HepG2 (cell line): ENCODE data around the gene TM4SF18. TPM values are rescaled to one million over a fixed set of nuclear protein-coding genes. Genes with fewer than 3 reads are reported as not detected.

Experiments used
- ATAC-seq: fragments of 200-7000 bp; cut with Tn5 transposase; 3 replicates; pipeline ENCODE4 v1.9.1; 2020; ENCODE audit warnings: mild to moderate bottlenecking, moderate library complexity
- BruUV-seq: library from RNA; stranded (reverse); fragments of 400-500 nt; replicated peaks from 2 replicates; lab custom pipeline; 2021; lab: Mats Ljungman, UMichigan
- CTCF ChIA-PET: fragments of 300-600 bp; formaldehyde crosslinking; extraction: SDS; loops from one replicate; lab custom pipeline; 2021; ENCODE audit warnings: low total read pairs, inconsistent platforms, low intra/inter-chr PET ratio; lab: Yijun Ruan, JAX
- POLR2A ChIA-PET: fragments of 350-600 bp; sonication (Branson Sonifier 250); formaldehyde crosslinking; loops from one replicate; lab custom pipeline; 2020; ENCODE audit warnings: antibody characterized with exemption, inconsistent platforms; lab: Yijun Ruan, JAX
- DNase-seq: peaks from one replicate; pipeline ENCODE4 v3.0.0-alpha.2; 2015; ENCODE audit warnings: low spot score
- FAIRE-seq: peaks from 3 replicates; lab custom pipeline; 2011; peaks lifted over from hg19 to GRCh38; lab: Jason Lieb, UNC
- H2AFZ ChIP-seq: one replicate; pipeline ENCODE4 v1.6.1; 2011; ENCODE audit warnings: low read length, inconsistent platforms
- H3K27ac ChIP-seq: fragments of 300-600 bp; 3 replicates; pipeline ENCODE4 v1.8.0; 2011; ENCODE audit warnings: mixed run types, mild to moderate bottlenecking, mixed read lengths, low read length, inconsistent platforms; ENCODE audit not compliant: insufficient read depth; ENCODE audit errors: extremely low read length
- H3K27me3 ChIP-seq, 2 experiments: fragments of 200-600 bp in 1 of 2; 2 replicates in 1 of 2; 3 replicates in 1 of 2; pipeline versions ENCODE4 v1.6.0 to v1.8.0; 2011; ENCODE audit warnings: low read length in 2 of 2, mild to moderate bottlenecking in 2 of 2, moderate library complexity in 2 of 2, inconsistent platforms in 1 of 2; ENCODE audit not compliant: insufficient read depth in 2 of 2, control insufficient read depth in 1 of 2
- H3K36me3 ChIP-seq, 2 experiments: fragments of 200-600 bp in 1 of 2; replicated peaks in 1 of 2; 2 replicates in 1 of 2; 3 replicates in 1 of 2; pipeline versions ENCODE4 v1.5.1 to v1.8.0; 2011; ENCODE audit warnings: low read length in 2 of 2, inconsistent platforms in 1 of 2; ENCODE audit not compliant: insufficient read depth in 2 of 2, control insufficient read depth in 1 of 2
- H3K4me1 ChIP-seq: 2 replicates; pipeline ENCODE4 v1.5.1; 2012; ENCODE audit warnings: low read length, inconsistent platforms; ENCODE audit not compliant: insufficient read depth
- H3K4me2 ChIP-seq: 2 replicates; pipeline ENCODE4 v1.6.0; 2011; ENCODE audit warnings: low read depth, low read length, inconsistent platforms
- H3K4me3 ChIP-seq, 3 experiments: fragments of 200-600 bp in 1 of 3; sonication (generic), shearing (Covaris generic) in 1 of 3; replicated peaks in 1 of 3; 2 replicates each; pipeline ENCODE4 v1.5.1; 2011 to 2016; ENCODE audit warnings: low read length in 3 of 3, inconsistent platforms in 2 of 3, low read depth in 2 of 3, mild to moderate bottlenecking in 2 of 3, control low read depth in 1 of 3, mixed read lengths in 1 of 3; ENCODE audit not compliant: insufficient read depth in 1 of 3
- H3K79me2 ChIP-seq: one replicate; pipeline ENCODE4 v1.6.1; 2011; ENCODE audit warnings: low read length, inconsistent platforms; ENCODE audit not compliant: insufficient read depth
- H3K9ac ChIP-seq: 2 replicates; pipeline ENCODE4 v1.6.0; 2011; ENCODE audit warnings: mild to moderate bottlenecking, low read depth, low read length, inconsistent platforms; ENCODE audit not compliant: insufficient read depth
- H3K9me3 ChIP-seq: 2 replicates; pipeline ENCODE4 v1.5.1; 2012; ENCODE audit warnings: mild to moderate bottlenecking, low read length
- H4K20me1 ChIP-seq: 2 replicates; pipeline ENCODE4 v1.6.0; 2011; ENCODE audit warnings: inconsistent platforms, mild to moderate bottlenecking, low read length, moderate library complexity; ENCODE audit not compliant: insufficient read depth
- CBX1 ChIP-seq: IDR thresholded peaks from one replicate; pipeline ENCODE4 v1.6.1; 2016; ENCODE audit warnings: antibody characterized with exemption, low read depth
- GTF3A ChIP-seq: sonication (generic); formaldehyde crosslinking; conservative IDR thresholded peaks from 2 replicates; pipeline ENCODE4 v1.4.0; 2020; ENCODE audit warnings: mild to moderate bottlenecking, missing genetic modification reagents
- HDAC6 ChIP-seq: fragments of 200-600 bp; sonication (generic); IDR thresholded peaks from 2 replicates; pipeline ENCODE4 v1.7.0; 2017; ENCODE audit warnings: mild to moderate bottlenecking, antibody characterized with exemption, low read length, low read depth
- KDM5B ChIP-seq: sonication (generic); formaldehyde crosslinking; IDR thresholded peaks from 2 replicates; pipeline ENCODE4 v1.4.0; 2020; ENCODE audit warnings: missing genetic modification reagents, mild to moderate bottlenecking, borderline replicate concordance
- KLF11 ChIP-seq: IDR thresholded peaks from 2 replicates; pipeline ENCODE4 v1.6.1; 2016; ENCODE audit warnings: missing compliant biosample characterization
- MTA3 ChIP-seq: sonication (generic); formaldehyde crosslinking; IDR thresholded peaks from 2 replicates; pipeline ENCODE4 v1.4.0; 2020; ENCODE audit warnings: missing genetic modification reagents
- PHF5A ChIP-seq: IDR thresholded peaks from one replicate; pipeline ENCODE4 v1.6.1; 2018; ENCODE audit warnings: low read depth, missing genetic modification reagents; ENCODE audit not compliant: unreplicated experiment
- WGBS: methylation state at CpG from one replicate; pipeline ENCODE4 v1.1.6; 2017; ENCODE audit warnings: low lambda C conversion rate; 5-methylcytosine and 5-hydroxymethylcytosine counted together
- in situ Hi-C: cut with HindIII; loops from 2 replicates; pipeline ENCODE4 v1.10.0; 2017; ENCODE audit warnings: low pct_unique_long_range_greater_than_20kb; ENCODE audit not compliant: extremely low pct_ligation_motif_present
- intact Hi-C: fragments of 100-400 bp; cut with micrococcal nuclease; formaldehyde crosslinking; loops from one replicate; pipeline ENCODE4 v1.10.0; 2022; ENCODE audit not compliant: unreplicated experiment
- polyA plus RNA-seq, 8 experiments: library from polyadenylated mRNA; depleted of rRNA in 3 of 8; stranded (reverse) in 7 of 8; unstranded in 1 of 8; fragments of >200 nt; fragmentation: Illumina TruSeq in 4 of 8; extraction: Trizol in 4 of 8; gene quantifications; 2 replicates each; pipeline versions ENCODE4 v1.2.1 to v1.2.3, GENCODE V29; 2011 to 2016; ENCODE audit warnings: low read depth in 4 of 8, missing spikeins in 1 of 8, mixed read lengths in 1 of 8; ENCODE audit not compliant: insufficient read depth in 1 of 8
- total RNA-seq, 5 experiments: library from RNA; depleted of rRNA; stranded (reverse); fragments of >200 nt; fragmentation: Illumina TruSeq; extraction: Trizol; gene quantifications; 2 replicates each; pipeline ENCODE4 v1.2.3, GENCODE V29; 2016; ENCODE audit warnings: low read depth in 1 of 5
- TF ChIP-seq, protein P1 (sequence below): sonication (generic); formaldehyde crosslinking; IDR thresholded peaks from 2 replicates; pipeline ENCODE4 v1.9.0; 2022; ENCODE audit warnings: missing genetic modification reagents, mild to moderate bottlenecking, borderline replicate concordance
- TF ChIP-seq, protein P2 (sequence below): sonication (generic); formaldehyde crosslinking; IDR thresholded peaks from 2 replicates; pipeline ENCODE4 v1.9.0; 2021; ENCODE audit warnings: missing genetic modification reagents, borderline replicate concordance
- TF ChIP-seq, protein P3 (sequence below): sonication (generic); formaldehyde crosslinking; conservative IDR thresholded peaks from 2 replicates; pipeline ENCODE4 v1.4.0; 2020; ENCODE audit warnings: missing genetic modification reagents

Gene TM4SF18
- total and polyA plus RNA-seq, 2 of the 13 experiments (the other 11 are each of a cell fraction or from before 2014, with no cell fraction given): 0.15 TPM; not detected in 1

DNA sequence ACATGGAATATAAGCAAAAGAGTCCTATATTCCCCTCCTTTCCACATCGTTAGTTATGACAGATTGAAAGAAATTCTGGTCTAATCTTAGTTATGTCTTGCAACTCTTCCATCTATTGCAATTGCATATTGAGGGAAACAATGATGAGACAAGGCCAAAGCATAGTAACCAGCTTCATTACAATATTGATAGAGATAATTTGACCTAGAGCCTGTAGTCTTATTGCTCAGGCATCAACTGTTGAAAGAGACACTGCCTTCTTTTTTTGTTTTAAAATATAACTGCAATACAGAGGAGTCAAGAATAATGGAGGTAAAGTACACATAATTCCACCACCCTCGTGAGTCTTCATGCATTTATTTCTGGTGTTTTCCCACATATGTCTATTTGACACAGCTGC is 2.0 kb downstream of the TM4SF18 start:
- Histone ChIP-seq H3K4me1 (peaks cover 12% of the 10 kb centered on the region), H4K20me1 (no peaks in the 10 kb centered on the region), H3K4me2 (no peak overlapping the region), H3K27ac (no peak overlapping the region), H3K9ac (no peak overlapping the region), H2AFZ (no peak overlapping the region), H3K9me3 (no peaks in the 10 kb centered on the region), H3K27me3 (no peaks in the 10 kb centered on the region), H3K4me3 (no peak overlapping the region), H3K79me2 (no peaks in the 10 kb centered on the region), H3K36me3 (no peaks in the 10 kb centered on the region)
- no peak for FAIRE-seq
- in situ Hi-C loops: no loop called here
- no peak for ATAC-seq
- BruUV-seq: no TSS peak
- POLR2A ChIA-PET: no interaction called here
- TF ChIP-seq MTA3 (no peak), KLF11 (CRISPR knock-in tag) (no peak)
- CTCF ChIA-PET: no interaction called here
- DNase-seq: no peak
- 90% methylated on average over 2 of the region's 2 CpGs for WGBS
- intact Hi-C loops: loop anchor here (5.0 kb wide), 1 partner anchor 374 kb away; no protein-coding TSS in a partner anchor

DNA sequence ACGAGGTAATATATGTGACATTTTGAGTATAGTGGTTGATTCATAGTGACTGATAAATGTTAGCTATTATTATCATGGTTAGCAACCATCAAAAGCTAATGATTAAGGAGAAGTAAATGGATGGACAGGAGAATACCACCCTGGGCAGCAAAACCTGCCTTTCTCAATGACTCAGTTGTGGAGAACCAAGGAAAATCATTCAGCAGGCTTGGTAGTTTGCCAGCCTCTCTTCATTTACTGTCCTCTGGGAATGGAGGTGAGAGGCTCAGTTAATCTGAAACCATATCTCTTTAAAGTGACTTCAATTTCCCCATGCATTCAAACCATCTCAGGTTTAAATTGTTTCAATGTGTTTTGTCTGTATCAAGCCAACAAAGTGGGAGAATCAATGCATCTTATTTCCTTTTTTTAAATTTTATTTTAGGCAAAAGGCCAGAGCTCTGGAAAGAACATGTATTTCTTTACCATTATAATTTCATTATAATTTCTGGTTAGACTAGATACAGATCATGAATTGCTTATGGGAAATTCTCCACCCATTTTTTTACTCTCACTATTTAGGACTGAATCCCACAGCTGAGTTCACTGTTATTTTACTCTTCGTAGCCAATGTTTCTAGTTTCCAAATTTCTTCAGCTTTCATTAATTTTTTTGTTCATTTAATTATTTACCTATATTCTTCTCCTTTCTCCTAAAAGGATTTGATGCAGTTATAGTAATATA is 2.7 kb downstream of the TM4SF18 start:
- no TSS peak for BruUV-seq
- TF ChIP-seq, protein P1, sequence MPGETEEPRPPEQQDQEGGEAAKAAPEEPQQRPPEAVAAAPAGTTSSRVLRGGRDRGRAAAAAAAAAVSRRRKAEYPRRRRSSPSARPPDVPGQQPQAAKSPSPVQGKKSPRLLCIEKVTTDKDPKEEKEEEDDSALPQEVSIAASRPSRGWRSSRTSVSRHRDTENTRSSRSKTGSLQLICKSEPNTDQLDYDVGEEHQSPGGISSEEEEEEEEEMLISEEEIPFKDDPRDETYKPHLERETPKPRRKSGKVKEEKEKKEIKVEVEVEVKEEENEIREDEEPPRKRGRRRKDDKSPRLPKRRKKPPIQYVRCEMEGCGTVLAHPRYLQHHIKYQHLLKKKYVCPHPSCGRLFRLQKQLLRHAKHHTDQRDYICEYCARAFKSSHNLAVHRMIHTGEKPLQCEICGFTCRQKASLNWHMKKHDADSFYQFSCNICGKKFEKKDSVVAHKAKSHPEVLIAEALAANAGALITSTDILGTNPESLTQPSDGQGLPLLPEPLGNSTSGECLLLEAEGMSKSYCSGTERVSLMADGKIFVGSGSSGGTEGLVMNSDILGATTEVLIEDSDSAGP (CRISPR knock-in tag): no peak
- no peak for TF ChIP-seq PHF5A (CRISPR knock-in tag)
- TF ChIP-seq KDM5B: no peak
- no peak for TF ChIP-seq CBX1
- TF ChIP-seq, protein P2, sequence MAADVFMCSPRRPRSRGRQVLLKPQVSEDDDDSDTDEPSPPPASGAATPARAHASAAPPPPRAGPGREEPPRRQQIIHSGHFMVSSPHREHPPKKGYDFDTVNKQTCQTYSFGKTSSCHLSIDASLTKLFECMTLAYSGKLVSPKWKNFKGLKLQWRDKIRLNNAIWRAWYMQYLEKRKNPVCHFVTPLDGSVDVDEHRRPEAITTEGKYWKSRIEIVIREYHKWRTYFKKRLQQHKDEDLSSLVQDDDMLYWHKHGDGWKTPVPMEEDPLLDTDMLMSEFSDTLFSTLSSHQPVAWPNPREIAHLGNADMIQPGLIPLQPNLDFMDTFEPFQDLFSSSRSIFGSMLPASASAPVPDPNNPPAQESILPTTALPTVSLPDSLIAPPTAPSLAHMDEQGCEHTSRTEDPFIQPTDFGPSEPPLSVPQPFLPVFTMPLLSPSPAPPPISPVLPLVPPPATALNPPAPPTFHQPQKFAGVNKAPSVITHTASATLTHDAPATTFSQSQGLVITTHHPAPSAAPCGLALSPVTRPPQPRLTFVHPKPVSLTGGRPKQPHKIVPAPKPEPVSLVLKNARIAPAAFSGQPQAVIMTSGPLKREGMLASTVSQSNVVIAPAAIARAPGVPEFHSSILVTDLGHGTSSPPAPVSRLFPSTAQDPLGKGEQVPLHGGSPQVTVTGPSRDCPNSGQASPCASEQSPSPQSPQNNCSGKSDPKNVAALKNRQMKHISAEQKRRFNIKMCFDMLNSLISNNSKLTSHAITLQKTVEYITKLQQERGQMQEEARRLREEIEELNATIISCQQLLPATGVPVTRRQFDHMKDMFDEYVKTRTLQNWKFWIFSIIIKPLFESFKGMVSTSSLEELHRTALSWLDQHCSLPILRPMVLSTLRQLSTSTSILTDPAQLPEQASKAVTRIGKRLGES (CRISPR knock-in tag): no peak
- TF ChIP-seq, protein P3, sequence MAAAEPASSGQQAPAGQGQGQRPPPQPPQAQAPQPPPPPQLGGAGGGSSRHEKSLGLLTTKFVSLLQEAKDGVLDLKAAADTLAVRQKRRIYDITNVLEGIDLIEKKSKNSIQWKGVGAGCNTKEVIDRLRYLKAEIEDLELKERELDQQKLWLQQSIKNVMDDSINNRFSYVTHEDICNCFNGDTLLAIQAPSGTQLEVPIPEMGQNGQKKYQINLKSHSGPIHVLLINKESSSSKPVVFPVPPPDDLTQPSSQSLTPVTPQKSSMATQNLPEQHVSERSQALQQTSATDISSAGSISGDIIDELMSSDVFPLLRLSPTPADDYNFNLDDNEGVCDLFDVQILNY (CRISPR knock-in tag): no peak
- TF ChIP-seq GTF3A (CRISPR knock-in tag): no peak
- no peak for TF ChIP-seq HDAC6

More for the DNA sequence above, 2.7 kb downstream of the TM4SF18 start:
- Histone ChIP-seq H4K20me1 (no peaks in the 10 kb centered on the region), H2AFZ (no peak overlapping the region), H3K27me3 (no peaks in the 10 kb centered on the region), H3K36me3 (no peaks in the 10 kb centered on the region), H3K4me1 (peaks cover 12% of the 10 kb centered on the region), H3K9me3 (no peaks in the 10 kb centered on the region), H3K4me2 (no peak overlapping the region), H3K9ac (no peak overlapping the region), H3K4me3 (no peak overlapping the region), H3K27ac (no peak overlapping the region), H3K79me2 (no peaks in the 10 kb centered on the region)
- ChIA-PET CTCF (no interaction called here), POLR2A (no interaction called here)
- in situ Hi-C loops (no loop called here), intact Hi-C loops (loop anchor here (5.0 kb wide), 1 partner anchor 373 kb away; no protein-coding TSS in a partner anchor)
- DNase-seq: no peak
- ATAC-seq: no peak
- no peak for FAIRE-seq
- WGBS: 95% methylated on average over 2 of the region's 2 CpGs
